GM12873 (cell line): ENCODE data around the gene XPNPEP1.
A peak's percentile ranks its signal among the peaks of the same experiment; 100 is the strongest.

ENCODE experiments used
- TF ChIP-seq, protein P1 (sequence below): IDR thresholded peaks from 2 replicates; pipeline ENCODE4 v1.5.1; 2012; ENCODE audit warnings: low read depth, mild to moderate bottlenecking, moderate library complexity, low read length, control low read depth; ENCODE audit not compliant: insufficient read depth; ENCODE audit errors: missing control alignments

The XPNPEP1 gene

GRCh38 chr10:109866168-109866994 lies 56.9 kb downstream of the XPNPEP1 start:
- TF ChIP-seq, protein P1, sequence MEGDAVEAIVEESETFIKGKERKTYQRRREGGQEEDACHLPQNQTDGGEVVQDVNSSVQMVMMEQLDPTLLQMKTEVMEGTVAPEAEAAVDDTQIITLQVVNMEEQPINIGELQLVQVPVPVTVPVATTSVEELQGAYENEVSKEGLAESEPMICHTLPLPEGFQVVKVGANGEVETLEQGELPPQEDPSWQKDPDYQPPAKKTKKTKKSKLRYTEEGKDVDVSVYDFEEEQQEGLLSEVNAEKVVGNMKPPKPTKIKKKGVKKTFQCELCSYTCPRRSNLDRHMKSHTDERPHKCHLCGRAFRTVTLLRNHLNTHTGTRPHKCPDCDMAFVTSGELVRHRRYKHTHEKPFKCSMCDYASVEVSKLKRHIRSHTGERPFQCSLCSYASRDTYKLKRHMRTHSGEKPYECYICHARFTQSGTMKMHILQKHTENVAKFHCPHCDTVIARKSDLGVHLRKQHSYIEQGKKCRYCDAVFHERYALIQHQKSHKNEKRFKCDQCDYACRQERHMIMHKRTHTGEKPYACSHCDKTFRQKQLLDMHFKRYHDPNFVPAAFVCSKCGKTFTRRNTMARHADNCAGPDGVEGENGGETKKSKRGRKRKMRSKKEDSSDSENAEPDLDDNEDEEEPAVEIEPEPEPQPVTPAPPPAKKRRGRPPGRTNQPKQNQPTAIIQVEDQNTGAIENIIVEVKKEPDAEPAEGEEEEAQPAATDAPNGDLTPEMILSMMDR, result peak; percentile 28

DNA sequence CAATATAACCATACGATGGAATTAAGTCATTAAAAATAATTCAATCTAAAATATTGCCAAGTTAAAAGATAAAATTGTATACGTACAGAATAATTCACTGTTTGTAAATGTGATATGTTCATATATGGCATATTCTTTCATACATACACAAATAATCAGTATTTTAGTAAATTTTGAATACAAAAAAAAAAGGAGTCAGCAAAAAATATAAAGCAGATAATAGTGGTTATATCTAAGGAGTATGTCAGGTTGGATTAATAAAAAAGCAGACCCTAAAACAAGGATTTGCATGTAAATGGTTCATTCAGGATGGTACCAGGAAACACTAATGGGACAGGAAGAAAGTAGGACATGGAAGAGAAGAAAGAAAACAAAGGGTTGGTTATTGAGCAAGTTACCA lies 59.5 kb downstream of the XPNPEP1 start:
- TF ChIP-seq, protein P1, result no peak

DNA sequence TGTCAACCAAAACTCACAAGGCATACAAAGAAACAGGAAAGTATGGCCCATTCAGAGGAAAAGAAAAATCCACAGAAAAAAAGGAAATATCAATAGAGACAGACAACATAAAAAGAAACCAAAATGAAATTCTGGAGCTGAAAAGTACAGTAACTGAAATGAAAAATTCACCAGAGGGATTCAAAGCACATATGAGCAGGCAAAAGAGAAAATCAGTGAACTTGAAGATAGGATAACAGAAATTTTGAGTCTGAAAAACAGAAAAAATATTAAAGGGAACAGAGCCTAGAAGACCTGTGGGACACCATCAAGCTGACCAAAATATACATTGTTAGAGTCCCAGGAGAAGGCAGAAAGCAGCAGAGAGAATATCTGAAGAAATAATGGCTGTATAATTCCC lies 60.6 kb downstream of the XPNPEP1 start:
- TF ChIP-seq, protein P1, result no peak

GRCh38 chr10:109862041-109862440 lies 61.3 kb downstream of the XPNPEP1 start:
- TF ChIP-seq, protein P1, result no peak

GRCh38 chr10:109861081-109861480 lies 62.2 kb downstream of the XPNPEP1 start:
- TF ChIP-seq, protein P1, result no peak

DNA sequence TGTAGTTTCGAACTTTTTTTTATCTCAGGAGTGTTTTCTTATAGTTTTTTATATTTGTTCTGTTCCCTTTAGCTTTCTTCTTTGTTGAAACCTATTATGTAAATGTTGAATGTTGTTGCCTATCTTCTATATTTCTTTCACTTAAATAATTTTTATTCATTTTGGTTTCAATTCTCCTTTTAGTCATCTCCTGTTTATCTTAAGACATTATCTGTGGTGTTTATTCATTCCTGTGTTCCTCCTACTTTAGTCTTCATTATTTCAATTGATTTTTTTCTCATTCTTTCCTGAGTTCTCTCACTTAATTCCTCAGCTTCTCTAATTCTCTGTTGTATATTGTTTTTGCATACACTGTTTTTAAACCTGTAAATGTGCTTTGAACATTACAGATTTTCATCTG lies 64.1 kb downstream of the XPNPEP1 start:
- TF ChIP-seq, protein P1, result no peak

DNA sequence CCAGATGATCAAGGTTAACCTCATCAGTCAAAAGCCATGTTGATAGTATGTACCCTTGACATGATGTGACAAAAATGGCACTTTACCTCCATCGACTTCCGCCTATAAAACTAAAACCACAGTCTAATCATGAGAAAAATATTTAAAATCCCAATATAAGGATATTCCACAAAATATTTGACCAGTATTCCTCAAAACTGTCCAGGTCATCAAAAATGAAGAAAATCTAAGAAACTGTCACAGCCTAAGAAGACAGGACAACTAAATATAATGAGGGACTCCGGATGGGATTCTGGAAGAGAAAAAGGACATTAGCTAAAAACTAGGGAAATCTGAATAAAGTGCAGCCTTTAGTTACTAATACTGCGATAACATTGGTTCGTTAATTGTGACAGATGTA lies 67.6 kb downstream of the XPNPEP1 start:
- TF ChIP-seq, protein P1, result no peak
